ENCODE measurements around the gene CCNQ. TPM values are rescaled to one million over a fixed set of nuclear protein-coding genes. Genes with fewer than 3 reads are reported as not detected.

Gene CCNQ
- total and polyA plus RNA-seq, 2 donors from 2014 or later = 14.6 to 35.4 TPM

DNA sequence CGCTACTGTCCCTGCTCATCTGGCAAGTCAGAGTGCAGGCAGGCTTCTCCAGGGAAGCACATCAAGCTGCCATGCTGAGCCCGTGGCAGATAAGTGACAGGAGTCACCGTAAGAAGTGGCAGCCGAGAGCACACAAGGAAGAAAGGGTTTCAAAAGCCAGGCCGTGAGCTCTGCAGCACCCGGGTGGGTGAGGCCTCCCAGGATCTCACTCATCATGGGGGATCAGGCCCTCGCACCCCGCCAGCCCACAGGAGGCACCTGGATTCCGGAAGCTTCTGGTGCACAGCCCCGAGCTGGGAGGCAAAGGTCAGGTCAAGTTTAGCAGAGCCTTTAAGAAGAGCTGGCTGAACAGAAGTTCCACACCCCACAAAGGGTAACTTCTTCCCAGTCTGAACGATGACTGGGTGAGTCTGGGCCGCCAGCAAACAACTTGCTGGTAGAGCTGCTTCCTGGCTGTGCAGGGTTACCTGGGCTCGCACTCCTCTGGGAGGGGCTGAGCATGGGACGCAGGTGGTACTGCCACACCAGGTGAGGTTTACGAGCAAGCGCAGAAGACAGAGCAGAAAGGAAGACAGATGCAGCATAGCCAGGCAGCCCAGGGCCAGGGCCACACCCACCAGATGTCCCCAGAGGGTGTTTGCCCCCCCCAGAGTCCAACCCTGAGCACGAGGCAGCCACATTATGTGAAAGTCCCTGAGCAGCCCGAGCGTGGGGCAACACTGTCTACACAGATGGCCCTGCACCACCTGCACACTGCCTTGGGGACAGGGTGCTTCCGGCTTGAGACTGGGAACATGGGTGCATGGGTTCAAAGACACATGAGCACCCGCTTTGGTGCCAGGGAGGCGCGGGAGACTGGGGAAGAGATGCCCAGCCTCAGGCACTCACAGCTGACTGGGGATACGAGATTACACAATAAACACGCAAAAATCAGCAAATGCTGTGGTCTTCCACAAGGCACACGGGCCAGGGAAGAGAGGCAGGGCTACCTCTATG is 7.7 kb downstream of the CCNQ start:
- H3K4me1 ChIP-seq (ENCODE audit: control insufficient read depth in 2 of 3, insufficient read depth in 2 of 3, low read depth in 1 of 3, low read length in 3 of 3) = no peaks in the 10 kb centered on the region
- FAIRE-seq (no peak), DNase-seq (peak in 1 of 5 donors; percentile 41)
- peaks cover 0 to 11% (median 3%) of the 10 kb centered on the region in 3 donors for H3K36me3 ChIP-seq (ENCODE audit: control insufficient read depth in 2 of 3, insufficient read depth in 3 of 3, low read length in 3 of 3)
- H3K4me3 ChIP-seq (ENCODE audit: low read length in 3 of 3) = no peak overlapping the region
- no peak overlapping the region for H3K9ac ChIP-seq (ENCODE audit: low read length in 3 of 3)
- TF ChIP-seq CTCF (IDR thresholded peaks at IDR 0.05; ENCODE audit: borderline replicate concordance, extremely low read depth, insufficient read depth) = no peak
- H3K27me3 ChIP-seq (ENCODE audit: control insufficient read depth, insufficient read depth, low read length) = no peaks in the 10 kb centered on the region
- no peaks in the 10 kb centered on the region for H3K9me3 ChIP-seq (ENCODE audit: control insufficient read depth in 2 of 3, insufficient read depth in 1 of 3, low read length in 3 of 3)
- intact Hi-C loops (cut with DNase I) = no loop called here
- no peak overlapping the region for H3K27ac ChIP-seq (ENCODE audit: low read depth in 2 of 2, low read length in 2 of 2)

DNA sequence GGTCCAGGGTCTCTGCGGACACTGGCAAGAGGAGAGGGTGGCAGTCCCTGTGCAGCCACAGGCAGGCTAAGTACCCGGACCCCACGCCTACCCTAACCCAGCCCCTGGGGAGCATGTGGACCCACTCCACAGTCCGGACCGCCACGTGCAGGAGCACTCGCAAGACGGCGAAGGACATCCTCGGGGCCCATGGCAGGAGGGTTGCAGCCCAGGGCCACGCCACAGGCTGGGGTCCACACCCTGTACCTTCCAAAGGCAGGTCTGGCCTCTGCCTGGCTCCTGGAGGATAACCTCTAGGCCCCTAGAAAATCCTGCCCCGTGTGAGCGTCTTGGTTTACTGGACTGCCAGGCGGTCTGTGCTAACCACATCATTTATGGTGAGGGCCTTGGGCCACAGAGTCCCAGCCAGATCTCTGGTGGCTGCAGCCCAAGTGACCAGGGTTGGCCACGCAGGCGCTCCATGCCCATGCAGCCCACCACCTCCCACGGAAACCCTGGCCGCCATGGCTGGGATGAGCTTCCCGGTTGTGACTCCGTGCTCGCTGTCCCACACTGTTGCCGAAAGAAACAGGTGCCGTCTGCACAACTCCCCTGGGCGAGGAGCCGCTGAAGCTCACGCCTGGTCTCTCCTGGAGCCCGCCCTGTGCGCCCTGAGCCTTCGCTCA is 10.0 kb downstream of the CCNQ start:
- no peak for TF ChIP-seq CTCF (IDR thresholded peaks at IDR 0.05; ENCODE audit: borderline replicate concordance, extremely low read depth, insufficient read depth)
- Histone ChIP-seq H3K36me3 (ENCODE audit: control insufficient read depth in 2 of 3, insufficient read depth in 3 of 3, low read length in 3 of 3) (peaks cover 0 to 5% (median 3%) of the 10 kb centered on the region in 3 donors), H3K9me3 (ENCODE audit: control insufficient read depth in 2 of 3, insufficient read depth in 1 of 3, low read length in 3 of 3) (no peaks in the 10 kb centered on the region), H3K27me3 (ENCODE audit: control insufficient read depth, insufficient read depth, low read length) (no peaks in the 10 kb centered on the region), H3K4me1 (ENCODE audit: control insufficient read depth in 2 of 3, insufficient read depth in 2 of 3, low read depth in 1 of 3, low read length in 3 of 3) (no peaks in the 10 kb centered on the region), H3K9ac (ENCODE audit: low read length in 3 of 3) (no peak overlapping the region), H3K4me3 (ENCODE audit: low read length in 3 of 3) (no peak overlapping the region), H3K27ac (ENCODE audit: low read depth in 2 of 2, low read length in 2 of 2) (no peak overlapping the region)
- intact Hi-C loops (cut with DNase I) = no loop called here
- DNase-seq = peak in 1 of 5 donors; percentile 54
- no peak for FAIRE-seq

DNA sequence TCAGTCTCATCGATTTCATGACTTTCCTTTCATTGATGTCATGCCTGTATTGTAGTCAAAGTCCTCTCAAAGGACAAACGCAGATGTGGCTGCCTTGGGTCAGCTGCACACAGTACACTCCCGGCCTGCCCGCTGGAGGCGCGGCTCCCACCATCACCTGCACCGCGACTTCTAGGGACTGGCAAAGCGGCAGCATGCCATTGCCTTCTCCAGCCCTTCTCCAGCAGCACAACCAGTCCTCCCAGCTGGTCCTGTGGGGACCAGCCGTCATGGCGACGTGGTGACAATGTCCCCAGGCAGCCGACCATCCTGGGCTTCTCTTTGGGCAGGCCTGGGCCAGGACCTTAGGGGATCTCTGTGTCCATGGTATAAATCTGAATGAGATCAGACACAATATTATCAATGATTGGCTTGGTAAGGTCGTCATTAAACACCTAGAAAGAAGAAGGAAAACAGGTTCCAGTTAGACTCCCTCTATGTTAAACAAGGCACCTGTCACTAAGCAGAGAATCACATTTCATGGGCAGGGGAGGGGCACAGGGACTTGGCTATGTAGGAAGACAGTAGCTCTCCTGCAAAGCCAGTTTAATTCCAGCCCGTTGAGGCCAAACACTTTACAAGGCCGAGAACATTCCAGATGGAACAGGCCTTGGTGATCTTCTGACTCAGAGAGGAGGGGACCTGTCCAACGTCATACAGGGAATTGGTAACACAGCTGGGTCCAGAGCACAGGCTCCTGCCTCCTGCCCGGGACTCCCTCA is 10.7 kb downstream of the CCNQ start:
- no peak overlapping the region for H3K27ac ChIP-seq (ENCODE audit: low read depth in 2 of 2, low read length in 2 of 2)
- TF ChIP-seq CTCF (IDR thresholded peaks at IDR 0.05; ENCODE audit: borderline replicate concordance, extremely low read depth, insufficient read depth) = no peak
- no peak for FAIRE-seq
- H3K9ac ChIP-seq (ENCODE audit: low read length in 3 of 3) = no peak overlapping the region
- peaks cover 0 to 5% (median 0%) of the 10 kb centered on the region in 3 donors for H3K36me3 ChIP-seq (ENCODE audit: control insufficient read depth in 2 of 3, insufficient read depth in 3 of 3, low read length in 3 of 3)
- H3K27me3 ChIP-seq (ENCODE audit: control insufficient read depth, insufficient read depth, low read length) = no peaks in the 10 kb centered on the region
- H3K9me3 ChIP-seq (ENCODE audit: control insufficient read depth in 2 of 3, insufficient read depth in 1 of 3, low read length in 3 of 3) = no peaks in the 10 kb centered on the region
- no peak overlapping the region for H3K4me3 ChIP-seq (ENCODE audit: low read length in 3 of 3)
- intact Hi-C loops (cut with DNase I) = no loop called here
- H3K4me1 ChIP-seq (ENCODE audit: control insufficient read depth in 2 of 3, insufficient read depth in 2 of 3, low read depth in 1 of 3, low read length in 3 of 3) = no peaks in the 10 kb centered on the region
- DNase-seq = no peak
